ENCODE measurements around the gene IFI44L.

GRCh38 chr1:78683079-78683478 is 62.8 kb downstream of the IFI44L start:
- TF ChIP-seq CTCF (conservative IDR thresholded peaks at IDR 0.05 in 1 of 2, IDR thresholded peaks at IDR 0.05 in 1 of 2; ENCODE audit: extremely low read depth in 1 of 2, insufficient read depth in 1 of 2, low read depth in 1 of 2, low read length in 2 of 2) (no peak), EZH2 (IDR thresholded peaks at IDR 0.05; ENCODE audit: borderline replicate concordance, low read length) (no peak)
